RWPE2 (cell line): ENCODE data around the gene ASTN2.

ENCODE experiments used
- ATAC-seq: fragments of 200-7000 bp; cut with Tn5 transposase; 3 replicates; pipeline ENCODE4 v1.9.1; 2021; ENCODE audit warnings: low read depth
- DNase-seq: peaks from one replicate; pipeline ENCODE4 v3.0.0-alpha.2; 2020; ENCODE audit warnings: low spot score
- H3K27ac ChIP-seq: fragments of 450-650 bp; 2 replicates; pipeline ENCODE4 v1.5.1; 2017; ENCODE audit warnings: mild to moderate bottlenecking; ENCODE audit not compliant: poor library complexity, severe bottlenecking
- H3K27me3 ChIP-seq: fragments of 250-450 bp; sonication (Bioruptor Pico); 2 replicates; pipeline ENCODE4 v1.5.1; 2021; ENCODE audit warnings: mild to moderate bottlenecking, moderate library complexity; ENCODE audit not compliant: insufficient read depth, poor library complexity, severe bottlenecking
- H3K36me3 ChIP-seq: fragments of 250-450 bp; sonication (Bioruptor Pico); 2 replicates; pipeline ENCODE4 v1.5.1; 2020; ENCODE audit warnings: low read depth, mild to moderate bottlenecking, moderate library complexity
- H3K4me1 ChIP-seq: fragments of 250-450 bp; sonication (Bioruptor Pico); 2 replicates; pipeline ENCODE4 v1.5.1; 2021; ENCODE audit warnings: mild to moderate bottlenecking, moderate library complexity; ENCODE audit not compliant: insufficient read depth, poor library complexity, severe bottlenecking
- H3K4me3 ChIP-seq: fragments of 250-450 bp; sonication (Bioruptor Pico); 2 replicates; pipeline ENCODE4 v1.5.1; 2021; ENCODE audit warnings: mild to moderate bottlenecking, moderate library complexity; ENCODE audit not compliant: severe bottlenecking
- H3K9me3 ChIP-seq: fragments of 250-450 bp; sonication (Bioruptor Pico); 2 replicates; pipeline ENCODE4 v1.5.1; 2021; ENCODE audit warnings: mild to moderate bottlenecking, moderate library complexity; ENCODE audit not compliant: severe bottlenecking
- CTCF ChIP-seq: fragments of 450-650 bp; IDR thresholded peaks from one replicate; pipeline ENCODE4 v1.5.1; 2017; ENCODE audit warnings: mild to moderate bottlenecking, moderate library complexity; ENCODE audit not compliant: poor library complexity, severe bottlenecking

Gene ASTN2

GRCh38 chr9:116718111-116718510, 696.7 kb downstream of the ASTN2 start:
- TF ChIP-seq CTCF, result no peak
- no peak overlapping the region for H3K4me3 ChIP-seq
- no peaks in the 10 kb centered on the region for H3K4me1 ChIP-seq
- no peak overlapping the region for H3K27ac ChIP-seq
- peaks cover 4% of the 10 kb centered on the region for H3K27me3 ChIP-seq
- H3K9me3 ChIP-seq, result no peaks in the 10 kb centered on the region
- no peak for DNase-seq
- H3K36me3 ChIP-seq, result no peaks in the 10 kb centered on the region
- ATAC-seq, result no peak

GRCh38 chr9:116717150-116717549, 697.7 kb downstream of the ASTN2 start:
- ATAC-seq, result no peak
- Histone ChIP-seq H3K4me3 (no peak overlapping the region), H3K27ac (no peak overlapping the region)

GRCh38 chr9:116716438-116716837, 698.4 kb downstream of the ASTN2 start:
- peaks cover 4% of the 10 kb centered on the region for H3K27me3 ChIP-seq
- ATAC-seq (no peak), DNase-seq (no peak)
- no peaks in the 10 kb centered on the region for H3K36me3 ChIP-seq
- no peak for TF ChIP-seq CTCF
- no peak overlapping the region for H3K27ac ChIP-seq
- H3K4me1 ChIP-seq, result no peaks in the 10 kb centered on the region
- H3K4me3 ChIP-seq, result no peak overlapping the region
- H3K9me3 ChIP-seq, result no peaks in the 10 kb centered on the region

More at GRCh38 chr9:116717150-116717549, 697.7 kb downstream of the ASTN2 start:
- no peak for DNase-seq
- no peaks in the 10 kb centered on the region for H3K4me1 ChIP-seq
- no peaks in the 10 kb centered on the region for H3K36me3 ChIP-seq
- peaks cover 4% of the 10 kb centered on the region for H3K27me3 ChIP-seq
- H3K9me3 ChIP-seq, result no peaks in the 10 kb centered on the region
- no peak for TF ChIP-seq CTCF

GRCh38 chr9:116715751-116716150, 699.1 kb downstream of the ASTN2 start:
- no peak overlapping the region for H3K4me3 ChIP-seq
- H3K27me3 ChIP-seq, result no peaks in the 10 kb centered on the region
- H3K4me1 ChIP-seq, result no peaks in the 10 kb centered on the region
- H3K36me3 ChIP-seq, result no peaks in the 10 kb centered on the region
- no peak overlapping the region for H3K27ac ChIP-seq
- TF ChIP-seq CTCF, result no peak
- DNase-seq (no peak), ATAC-seq (no peak)
- H3K9me3 ChIP-seq, result no peaks in the 10 kb centered on the region

- Histone ChIP-seq H3K27ac (no peak overlapping the region), H3K9me3 (no peaks in the 10 kb centered on the region), H3K4me3 (no peak overlapping the region), H3K27me3 (no peaks in the 10 kb centered on the region), H3K4me1 (no peaks in the 10 kb centered on the region), H3K36me3 (no peaks in the 10 kb centered on the region)
- no peak for TF ChIP-seq CTCF
- no peak for DNase-seq
- no peak for ATAC-seq
Measured at GRCh38 chr9:116713271-116713670, 701.6 kb downstream of the ASTN2 start.
